ENCODE results near the gene ZNF688. TPM values are rescaled to one million over a fixed set of nuclear protein-coding genes. Genes with fewer than 3 reads are reported as not detected.
A peak's percentile ranks its signal among the peaks of the same experiment; 100 is the strongest.

Gene ZNF688
- total and polyA plus RNA-seq, 9 of the 15 experiments (the other 6 are each of a cell fraction or from before 2014, with no cell fraction given), result 0.48 to 12.9 (median 4.5) TPM

DNA sequence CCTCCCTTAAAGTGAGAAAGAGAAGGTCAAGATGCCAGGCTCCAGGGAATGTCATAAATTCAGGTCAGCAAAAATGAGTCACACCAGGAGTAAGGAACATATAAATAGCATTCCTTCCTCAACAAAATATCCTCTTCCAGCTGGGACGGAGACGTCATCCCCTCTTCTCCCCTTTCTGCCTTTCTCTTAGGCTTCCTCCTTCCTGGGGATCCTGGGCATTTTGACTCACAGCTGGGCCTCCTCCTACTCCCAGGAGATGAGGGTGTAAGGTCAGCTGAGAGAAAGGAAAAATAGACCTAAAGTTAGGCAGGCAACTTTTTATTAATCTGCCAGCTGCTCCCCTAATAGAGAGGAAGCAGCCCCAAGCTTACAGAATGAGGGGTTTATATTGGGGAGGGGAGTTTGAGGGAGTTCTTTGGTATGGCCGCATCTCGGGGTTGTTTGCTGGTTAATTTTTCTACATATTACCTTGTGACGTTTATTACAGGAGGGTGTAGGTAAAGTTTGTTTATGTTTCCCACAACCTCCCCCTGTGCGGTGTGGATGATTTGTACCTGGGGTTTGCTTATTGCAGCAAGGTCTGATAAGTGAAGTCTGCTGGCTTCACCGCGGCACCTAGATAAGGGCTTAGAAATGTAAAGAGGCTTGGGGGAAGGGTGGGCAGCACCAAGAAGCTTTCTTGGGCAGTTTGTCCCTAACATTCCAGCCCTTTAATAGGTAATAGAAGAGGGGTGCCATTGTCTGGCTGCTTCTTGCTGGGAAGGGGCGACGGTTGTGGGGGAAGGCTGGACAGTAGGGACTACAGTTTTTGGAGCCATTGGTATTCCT lies 29.8 kb downstream of the ZNF688 start (continued):
- TF ChIP-seq FOXP4 (CRISPR knock-in tag; IDR thresholded peaks at IDR 0.05; ENCODE audit: borderline replicate concordance) (no peak), NCOR1 (IDR thresholded peaks at IDR 0.05) (peak; percentile 64), MEF2A (IDR thresholded peaks at IDR 0.05; ENCODE audit: control insufficient read depth, low read depth, low read length) (no peak), NR2F6 (CRISPR knock-in tag; IDR thresholded peaks at IDR 0.05) (no peak), KDM1A (IDR thresholded peaks at IDR 0.05) (peak; percentile 9 to 56; a peak in 3 of 4 replicates), ZKSCAN1 (IDR thresholded peaks at IDR 0.05; ENCODE audit: low read depth, low read length) (no peak), ZNF41 (CRISPR knock-in tag; conservative IDR thresholded peaks at IDR 0.05) (no peak), CBX2 (IDR thresholded peaks at IDR 0.05; ENCODE audit: insufficient read depth, low read length, poor library complexity, severe bottlenecking) (no peak), CXXC5 (CRISPR knock-in tag; IDR thresholded peaks at IDR 0.05) (no peak; the same call in 1 of the 2 replicates), NUFIP1 (IDR thresholded peaks at IDR 0.05; ENCODE audit: partially characterized antibody) (no peak), ZNF699 (CRISPR knock-in tag; IDR thresholded peaks at IDR 0.05; ENCODE audit: insufficient replicate concordance) (no peak), TEAD4 (IDR thresholded peaks at IDR 0.05; ENCODE audit: low read length) (peak; percentile 72), TEAD4 (CRISPR knock-in tag; IDR thresholded peaks at IDR 0.05; ENCODE audit: borderline replicate concordance) (no peak), ZKSCAN3 (CRISPR knock-in tag; IDR thresholded peaks at IDR 0.05) (no peak), TARDBP (IDR thresholded peaks at IDR 0.05) (no peak), GTF2A2 (tag; IDR thresholded peaks at IDR 0.05) (no peak), ZBTB7A (IDR thresholded peaks at IDR 0.05; ENCODE audit: borderline replicate concordance, control insufficient read depth, low read depth, low read length) (peak; percentile 48; the same call in 1 of the 2 replicates), PREB (CRISPR knock-in tag; IDR thresholded peaks at IDR 0.05) (no peak)
- TF ChIP-seq, protein P1, sequence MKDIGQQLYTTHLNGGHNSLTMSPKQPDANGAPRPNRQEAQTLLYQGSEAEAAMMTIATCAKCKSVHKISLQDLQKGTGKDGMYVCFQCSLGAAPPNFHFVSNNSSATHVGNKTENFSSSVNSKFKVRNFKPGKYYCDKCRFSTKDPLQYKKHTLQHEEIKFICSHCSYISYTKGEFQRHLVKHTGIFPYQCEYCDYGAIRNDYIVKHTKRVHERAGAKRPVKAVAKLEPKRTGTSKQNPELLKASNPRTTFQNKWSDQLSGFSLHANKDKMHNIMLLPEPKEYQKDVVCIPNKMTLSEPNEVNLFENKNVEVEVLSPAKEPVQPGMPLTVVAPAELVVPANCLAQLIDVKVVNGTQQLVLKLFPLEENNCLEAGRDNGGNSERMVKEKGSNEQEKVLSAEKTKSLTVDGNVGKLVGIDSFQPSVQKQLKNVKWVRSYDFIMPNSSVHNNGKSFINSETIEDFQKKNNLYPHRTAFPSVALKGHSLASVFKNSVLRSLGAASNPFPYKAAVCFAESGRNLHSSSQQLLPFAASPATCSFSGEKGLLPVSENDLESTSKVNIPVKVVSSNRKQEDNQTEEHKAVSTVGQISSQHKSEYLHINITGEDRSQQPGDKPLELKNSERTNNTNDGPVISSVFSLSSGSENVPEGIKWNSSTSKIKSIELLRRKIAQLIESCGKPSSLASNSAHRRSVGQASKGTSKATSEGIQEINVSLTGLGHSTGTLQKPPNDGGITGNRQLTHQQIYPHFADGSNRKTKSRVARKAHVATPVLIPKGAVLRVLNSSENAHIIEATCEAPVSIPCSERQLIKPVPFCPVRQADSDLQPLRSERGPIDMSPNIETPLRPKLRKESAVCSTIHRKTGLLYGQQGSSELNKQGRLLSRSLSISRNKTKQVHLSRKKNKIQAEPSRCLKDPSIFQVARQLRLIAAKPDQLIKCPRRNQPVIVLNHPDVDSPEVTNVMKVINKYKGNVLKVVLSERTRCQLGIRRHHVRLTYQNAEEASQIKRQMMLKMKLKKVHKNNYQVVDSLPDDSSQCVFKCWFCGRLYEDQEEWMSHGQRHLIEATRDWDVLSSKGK (CRISPR knock-in tag; IDR thresholded peaks at IDR 0.05), result no peak
- TF ChIP-seq, protein P2, sequence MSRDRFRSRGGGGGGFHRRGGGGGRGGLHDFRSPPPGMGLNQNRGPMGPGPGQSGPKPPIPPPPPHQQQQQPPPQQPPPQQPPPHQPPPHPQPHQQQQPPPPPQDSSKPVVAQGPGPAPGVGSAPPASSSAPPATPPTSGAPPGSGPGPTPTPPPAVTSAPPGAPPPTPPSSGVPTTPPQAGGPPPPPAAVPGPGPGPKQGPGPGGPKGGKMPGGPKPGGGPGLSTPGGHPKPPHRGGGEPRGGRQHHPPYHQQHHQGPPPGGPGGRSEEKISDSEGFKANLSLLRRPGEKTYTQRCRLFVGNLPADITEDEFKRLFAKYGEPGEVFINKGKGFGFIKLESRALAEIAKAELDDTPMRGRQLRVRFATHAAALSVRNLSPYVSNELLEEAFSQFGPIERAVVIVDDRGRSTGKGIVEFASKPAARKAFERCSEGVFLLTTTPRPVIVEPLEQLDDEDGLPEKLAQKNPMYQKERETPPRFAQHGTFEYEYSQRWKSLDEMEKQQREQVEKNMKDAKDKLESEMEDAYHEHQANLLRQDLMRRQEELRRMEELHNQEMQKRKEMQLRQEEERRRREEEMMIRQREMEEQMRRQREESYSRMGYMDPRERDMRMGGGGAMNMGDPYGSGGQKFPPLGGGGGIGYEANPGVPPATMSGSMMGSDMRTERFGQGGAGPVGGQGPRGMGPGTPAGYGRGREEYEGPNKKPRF (IDR thresholded peaks at IDR 0.05; ENCODE audit: low read depth, low read length), result no peak
